IPS DF 6.9 (cell line): Measurements from ENCODE around the gene MYO5B.
A peak's percentile ranks its signal among the peaks of the same experiment; 100 is the strongest.

Experiments used
- DNase-seq: peaks from one replicate; pipeline ENCODE4 v3.0.0-alpha.2; 2013; ENCODE audit warnings: low read depth, low spot score
- H3K27ac ChIP-seq: one replicate; pipeline ENCODE4 v1.5.1; 2013; ENCODE audit warnings: low read length, control low read depth
- H3K27me3 ChIP-seq: 2 replicates; pipeline ENCODE4 v1.6.1; 2013; ENCODE audit warnings: mild to moderate bottlenecking, low read length; ENCODE audit not compliant: control insufficient read depth, insufficient read depth
- H3K36me3 ChIP-seq: 2 replicates; pipeline ENCODE4 v1.6.1; 2013; ENCODE audit warnings: low read length; ENCODE audit not compliant: control insufficient read depth, insufficient read depth
- H3K4me1 ChIP-seq: 2 replicates; pipeline ENCODE4 v1.6.1; 2013; ENCODE audit warnings: low read length; ENCODE audit not compliant: control insufficient read depth, insufficient read depth
- H3K4me3 ChIP-seq: 2 replicates; pipeline ENCODE4 v1.5.1; 2013; ENCODE audit warnings: mild to moderate bottlenecking, low read length
- H3K9me3 ChIP-seq: 2 replicates; pipeline ENCODE4 v1.6.1; 2013; ENCODE audit warnings: low read length, inconsistent platforms; ENCODE audit not compliant: control insufficient read depth, insufficient read depth
- WGBS: extraction: QIAGEN DNeasy Blood & Tissue Kit; methylation state at CpG from one replicate; pipeline ENCODE4 v1.1.7; 2013; ENCODE audit warnings: mixed read lengths, missing lambda C conversion rate; ENCODE audit not compliant: insufficient read length, insufficient coverage; 5-methylcytosine and 5-hydroxymethylcytosine counted together

Gene MYO5B

GRCh38 chr18:50056185-50056584 is 138.8 kb downstream of the MYO5B start:
- no peaks in the 10 kb centered on the region for H3K9me3 ChIP-seq
- DNase-seq: no peak

GRCh38 chr18:50055488-50055887 is 139.5 kb downstream of the MYO5B start:
- DNase-seq: no peak
- H3K4me3 ChIP-seq: no peak overlapping the region
- H3K9me3 ChIP-seq: no peaks in the 10 kb centered on the region
- no peak overlapping the region for H3K27ac ChIP-seq
- no peaks in the 10 kb centered on the region for H3K36me3 ChIP-seq
- no peaks in the 10 kb centered on the region for H3K27me3 ChIP-seq
- no CpG with 5 or more reads among the region's 4 CpGs for WGBS
- no peaks in the 10 kb centered on the region for H3K4me1 ChIP-seq

More at GRCh38 chr18:50056185-50056584, 138.8 kb downstream of the MYO5B start:
- no CpG with 5 or more reads among the region's 1 CpG for WGBS
- Histone ChIP-seq H3K36me3 (no peaks in the 10 kb centered on the region), H3K4me3 (no peak overlapping the region), H3K27me3 (no peaks in the 10 kb centered on the region), H3K27ac (no peak overlapping the region), H3K4me1 (no peaks in the 10 kb centered on the region)

- H3K4me3 ChIP-seq: no peak overlapping the region
- no CpG with 5 or more reads among the region's 5 CpGs for WGBS
- no peaks in the 10 kb centered on the region for H3K27me3 ChIP-seq
- no peaks in the 10 kb centered on the region for H3K4me1 ChIP-seq
- H3K9me3 ChIP-seq: no peaks in the 10 kb centered on the region
- DNase-seq: no peak
- H3K36me3 ChIP-seq: no peaks in the 10 kb centered on the region
- no peak overlapping the region for H3K27ac ChIP-seq
Observed at GRCh38 chr18:50053111-50053510, 141.8 kb downstream of the MYO5B start.

- peak; percentile 7 for DNase-seq
- Histone ChIP-seq H3K9me3 (no peaks in the 10 kb centered on the region), H3K27ac (no peak overlapping the region), H3K4me3 (no peak overlapping the region), H3K27me3 (no peaks in the 10 kb centered on the region), H3K4me1 (no peaks in the 10 kb centered on the region), H3K36me3 (no peaks in the 10 kb centered on the region)
Observed at GRCh38 chr18:50051288-50051687, 143.7 kb downstream of the MYO5B start.

- Histone ChIP-seq H3K9me3 (no peaks in the 10 kb centered on the region), H3K27me3 (no peaks in the 10 kb centered on the region), H3K4me1 (no peaks in the 10 kb centered on the region), H3K36me3 (no peaks in the 10 kb centered on the region), H3K27ac (no peak overlapping the region), H3K4me3 (no peak overlapping the region)
- no CpG with 5 or more reads among the region's 4 CpGs for WGBS
- DNase-seq: no peak
Observed at GRCh38 chr18:50045126-50045525, 149.8 kb downstream of the MYO5B start.

- DNase-seq: no peak
- no peaks in the 10 kb centered on the region for H3K4me1 ChIP-seq
- no peaks in the 10 kb centered on the region for H3K27me3 ChIP-seq
- no peaks in the 10 kb centered on the region for H3K36me3 ChIP-seq
- H3K4me3 ChIP-seq: no peak overlapping the region
- H3K9me3 ChIP-seq: no peaks in the 10 kb centered on the region
- no CpG with 5 or more reads among the region's 3 CpGs for WGBS
- H3K27ac ChIP-seq: no peak overlapping the region
Observed at GRCh38 chr18:50044402-50044801, 150.5 kb downstream of the MYO5B start.

GRCh38 chr18:50042611-50043010 is 152.3 kb downstream of the MYO5B start:
- no CpG with 5 or more reads among the region's 5 CpGs for WGBS
- no peaks in the 10 kb centered on the region for H3K9me3 ChIP-seq

GRCh38 chr18:50039746-50040145 is 155.2 kb downstream of the MYO5B start:
- no peak for DNase-seq
- H3K9me3 ChIP-seq: no peaks in the 10 kb centered on the region
- no peaks in the 10 kb centered on the region for H3K4me1 ChIP-seq
- no peaks in the 10 kb centered on the region for H3K27me3 ChIP-seq
- no peak overlapping the region for H3K27ac ChIP-seq
- H3K4me3 ChIP-seq: no peak overlapping the region
- no CpG with 5 or more reads among the region's 5 CpGs for WGBS
- H3K36me3 ChIP-seq: no peaks in the 10 kb centered on the region

More at GRCh38 chr18:50042611-50043010, 152.3 kb downstream of the MYO5B start:
- H3K27me3 ChIP-seq: no peaks in the 10 kb centered on the region
- no peaks in the 10 kb centered on the region for H3K4me1 ChIP-seq
- no peak for DNase-seq
- no peak overlapping the region for H3K4me3 ChIP-seq
- no peak overlapping the region for H3K27ac ChIP-seq
- no peaks in the 10 kb centered on the region for H3K36me3 ChIP-seq

GRCh38 chr18:50038448-50038847 is 156.5 kb downstream of the MYO5B start:
- no peak overlapping the region for H3K4me3 ChIP-seq
- H3K27me3 ChIP-seq: no peaks in the 10 kb centered on the region
- DNase-seq: no peak
- no peaks in the 10 kb centered on the region for H3K36me3 ChIP-seq
- no CpG with 5 or more reads among the region's 5 CpGs for WGBS
- no peaks in the 10 kb centered on the region for H3K4me1 ChIP-seq
- no peak overlapping the region for H3K27ac ChIP-seq
- no peaks in the 10 kb centered on the region for H3K9me3 ChIP-seq

- H3K9me3 ChIP-seq: no peaks in the 10 kb centered on the region
- DNase-seq: no peak
- H3K27ac ChIP-seq: no peak overlapping the region
Observed at GRCh38 chr18:50034029-50034428, 160.9 kb downstream of the MYO5B start.

GRCh38 chr18:50033004-50033403 is 161.9 kb downstream of the MYO5B start:
- H3K4me3 ChIP-seq: no peak overlapping the region
- H3K9me3 ChIP-seq: no peaks in the 10 kb centered on the region
- H3K36me3 ChIP-seq: no peaks in the 10 kb centered on the region
- H3K27me3 ChIP-seq: no peaks in the 10 kb centered on the region
- H3K27ac ChIP-seq: no peak overlapping the region
- no CpG with 5 or more reads among the region's 6 CpGs for WGBS
- no peak for DNase-seq
- H3K4me1 ChIP-seq: no peaks in the 10 kb centered on the region

More at GRCh38 chr18:50034029-50034428, 160.9 kb downstream of the MYO5B start:
- no peak overlapping the region for H3K4me3 ChIP-seq
- H3K36me3 ChIP-seq: no peaks in the 10 kb centered on the region
- H3K4me1 ChIP-seq: no peaks in the 10 kb centered on the region
- H3K27me3 ChIP-seq: no peaks in the 10 kb centered on the region
